HG03159 (cell line): ENCODE results near the gene IRX3.
"Not testable (repeated sequence)": the region's sequence is repeated elsewhere in the genome, so short reads cannot be mapped to it uniquely, and the experiment has no call there.

Experiments
- ATAC-seq: cut with Tn5 transposase; IDR thresholded peaks from one replicate; pipeline ENCODE4 v1.9.1; 2021; ENCODE audit warnings: mild to moderate bottlenecking, moderate library complexity; ENCODE audit not compliant: unreplicated experiment

IRX3 gene

GRCh38 chr16:54280751-54281150, 5.8 kb downstream of the IRX3 start:
- no peak for ATAC-seq

- no peak for ATAC-seq
These were observed 8.5 kb downstream of the IRX3 start for GRCh38 chr16:54277845-54278703.

GRCh38 chr16:54275956-54276355, 10.6 kb downstream of the IRX3 start:
- no peak for ATAC-seq

GRCh38 chr16:54273566-54273965, 13.0 kb downstream of the IRX3 start:
- ATAC-seq: no peak

- ATAC-seq: no peak
These were observed 15.9 kb downstream of the IRX3 start for GRCh38 chr16:54270711-54271110.

- ATAC-seq: no peak
These were observed 17.1 kb downstream of the IRX3 start for GRCh38 chr16:54269461-54269860.

GRCh38 chr16:54268766-54269165, 17.8 kb downstream of the IRX3 start:
- ATAC-seq: no peak

- no peak for ATAC-seq
These were observed 18.2 kb downstream of the IRX3 start for GRCh38 chr16:54268340-54268739.

GRCh38 chr16:54266363-54266955, 20.1 kb downstream of the IRX3 start:
- ATAC-seq: no peak

GRCh38 chr16:54265575-54266107, 20.9 kb downstream of the IRX3 start:
- ATAC-seq: no peak

- no peak for ATAC-seq
These were observed 33.5 kb downstream of the IRX3 start for GRCh38 chr16:54253118-54253517.

GRCh38 chr16:54248863-54249710, 37.5 kb downstream of the IRX3 start:
- no peak for ATAC-seq

GRCh38 chr16:54247705-54248104, 38.9 kb downstream of the IRX3 start:
- not testable (repeated sequence) for ATAC-seq

GRCh38 chr16:54246454-54246821, 40.1 kb downstream of the IRX3 start:
- no peak for ATAC-seq

- no peak for ATAC-seq
These were observed 40.7 kb downstream of the IRX3 start for GRCh38 chr16:54245788-54246453.

- ATAC-seq: no peak
These were observed 42.3 kb downstream of the IRX3 start for GRCh38 chr16:54244061-54244886.

GRCh38 chr16:54243202-54243601, 43.4 kb downstream of the IRX3 start:
- ATAC-seq: no peak

- no peak for ATAC-seq
These were observed 44.4 kb downstream of the IRX3 start for GRCh38 chr16:54242199-54242598.

- ATAC-seq: no peak
These were observed 45.1 kb downstream of the IRX3 start for GRCh38 chr16:54241525-54241924.
